ENCODE data around the gene MMS22L.

MMS22L gene

DNA sequence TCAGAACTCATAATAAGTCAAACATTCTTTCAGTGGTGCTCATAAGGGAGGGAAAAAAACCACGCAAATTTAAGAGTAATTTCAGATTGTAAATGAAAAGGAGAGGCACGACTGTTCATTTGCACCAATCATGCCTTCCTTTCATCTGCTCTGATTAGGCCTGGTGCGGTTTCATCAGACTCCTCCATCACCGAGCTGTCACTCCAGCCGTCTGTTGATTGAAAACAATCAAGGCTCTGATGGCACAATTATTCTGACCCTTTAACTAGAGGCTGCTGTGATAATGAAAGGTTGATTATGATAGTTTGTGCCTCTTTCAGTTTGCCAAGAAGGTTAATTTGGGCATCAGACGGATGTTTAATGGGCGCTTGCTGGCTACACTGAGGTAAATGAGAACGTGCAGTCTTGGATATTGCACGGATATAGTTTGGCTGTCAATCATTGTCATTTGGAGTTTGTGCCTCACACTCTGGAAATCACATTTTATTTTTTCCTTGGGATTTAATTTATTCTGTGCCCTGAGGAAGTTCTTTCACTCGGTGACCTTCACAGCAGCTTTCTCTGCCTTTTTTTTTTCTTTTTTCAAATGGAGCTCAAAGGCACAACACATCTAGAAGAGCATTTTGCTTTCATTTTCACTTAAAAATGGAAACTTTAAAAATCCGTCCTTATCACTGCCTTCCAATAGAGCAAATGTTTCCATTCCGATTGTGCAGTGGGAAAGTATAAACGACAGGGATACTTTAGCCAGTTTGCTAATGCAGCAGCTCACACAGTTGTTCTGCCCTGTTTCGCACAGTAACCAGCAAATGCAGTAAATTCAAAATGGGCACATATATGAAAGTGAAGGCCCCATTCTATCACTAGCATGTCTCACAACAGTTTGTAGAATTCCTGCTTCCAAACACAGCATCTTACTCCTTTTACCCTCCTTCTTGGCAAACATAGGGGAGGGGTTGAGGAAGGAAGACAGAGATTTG, 185.7 kb downstream of the MMS22L start:
- FAIRE-seq (no peak), DNase-seq (ENCODE audit: extremely low spot score, insufficient read length, low read depth) (no peak)

GRCh38 chr6:97095311-97095850, 187.6 kb downstream of the MMS22L start:
- FAIRE-seq (no peak), DNase-seq (ENCODE audit: extremely low spot score, insufficient read length, low read depth) (no peak)

DNA sequence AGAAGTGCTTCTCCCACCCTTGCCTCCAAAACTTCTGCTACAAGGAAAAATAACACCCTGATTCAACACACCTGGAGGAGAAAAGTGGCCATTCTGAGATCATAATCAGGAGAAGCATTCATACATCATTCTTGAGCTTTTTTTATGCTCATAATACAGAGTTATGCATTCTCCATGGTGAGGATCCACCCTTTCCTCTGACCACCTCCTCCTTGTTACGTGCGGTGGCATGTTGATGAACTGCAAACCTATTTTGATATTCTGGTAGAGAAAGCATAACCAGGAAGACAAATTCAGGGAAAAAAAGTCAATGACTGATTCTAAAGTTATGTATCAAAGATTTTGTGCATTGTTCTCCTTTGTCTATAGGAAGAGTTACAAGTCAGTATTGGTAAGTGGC, 188.6 kb downstream of the MMS22L start:
- FAIRE-seq (no peak), DNase-seq (ENCODE audit: extremely low spot score, insufficient read length, low read depth) (no peak)

GRCh38 chr6:97092673-97093305, 190.2 kb downstream of the MMS22L start:
- FAIRE-seq = no peak

More at GRCh38 chr6:97092673-97093305, 190.2 kb downstream of the MMS22L start:
- no peak for DNase-seq (ENCODE audit: extremely low spot score, insufficient read length, low read depth)

Measured in GM18507 (cell line).